Measurements from ENCODE around the gene RBM42. TPM values are rescaled to one million over a fixed set of nuclear protein-coding genes. Genes with fewer than 3 reads are reported as not detected.

RBM42 gene
- total RNA-seq, 1 donor, result 45.2 TPM

- Histone ChIP-seq H3K9me3 (ENCODE audit: low read depth, low read length) (no peaks in the 10 kb centered on the region), H3K27ac (ENCODE audit: low read depth, low read length) (no peak overlapping the region), H2AFZ (ENCODE audit: low read length) (no peak overlapping the region), H3K36me3 (ENCODE audit: insufficient read depth, low read length) (peaks cover 57% of the 10 kb centered on the region), H3K4me1 (ENCODE audit: insufficient read depth, low read length) (no peaks in the 10 kb centered on the region), H3K4me2 (ENCODE audit: insufficient read depth, low read length) (no peak overlapping the region), H3K79me2 (ENCODE audit: insufficient read depth, low read length) (peaks cover 2% of the 10 kb centered on the region), H3K27me3 (ENCODE audit: insufficient read depth, low read length) (no peaks in the 10 kb centered on the region), H4K20me1 (ENCODE audit: insufficient read depth, low read length) (peaks cover 11% of the 10 kb centered on the region), H3K4me3 (ENCODE audit: insufficient read depth, low read length) (no peak overlapping the region)
- TF ChIP-seq CTCF (IDR thresholded peaks at IDR 0.05; ENCODE audit: extremely low read depth, low read depth, low read length), result no peak
- DNase-seq (ENCODE audit: insufficient read length, low spot score, missing footprints), result no peak
These were observed 27.9 kb downstream of the RBM42 start for GRCh38 chr19:35656700-35657099.

- no peaks in the 10 kb centered on the region for H3K27me3 ChIP-seq (ENCODE audit: insufficient read depth, low read length)
- H3K9me3 ChIP-seq (ENCODE audit: low read depth, low read length), result no peaks in the 10 kb centered on the region
- H3K4me2 ChIP-seq (ENCODE audit: insufficient read depth, low read length), result no peak overlapping the region
- no peak overlapping the region for H2AFZ ChIP-seq (ENCODE audit: low read length)
- peaks cover 51% of the 10 kb centered on the region for H3K36me3 ChIP-seq (ENCODE audit: insufficient read depth, low read length)
- peak; percentile 20 for TF ChIP-seq CTCF (IDR thresholded peaks at IDR 0.05; ENCODE audit: extremely low read depth, low read depth, low read length)
- no peak overlapping the region for H3K27ac ChIP-seq (ENCODE audit: low read depth, low read length)
- DNase-seq (ENCODE audit: insufficient read length, low spot score, missing footprints), result peak; percentile 32
- no peak overlapping the region for H3K4me3 ChIP-seq (ENCODE audit: insufficient read depth, low read length)
- peaks cover 2% of the 10 kb centered on the region for H3K79me2 ChIP-seq (ENCODE audit: insufficient read depth, low read length)
- no peaks in the 10 kb centered on the region for H3K4me1 ChIP-seq (ENCODE audit: insufficient read depth, low read length)
- peaks cover 11% of the 10 kb centered on the region for H4K20me1 ChIP-seq (ENCODE audit: insufficient read depth, low read length)
These were observed 29.3 kb downstream of the RBM42 start for GRCh38 chr19:35657904-35658700.

- DNase-seq (ENCODE audit: insufficient read length, low spot score, missing footprints), result no peak
- Histone ChIP-seq H3K4me1 (ENCODE audit: insufficient read depth, low read length) (no peaks in the 10 kb centered on the region), H4K20me1 (ENCODE audit: insufficient read depth, low read length) (peaks cover 6% of the 10 kb centered on the region), H2AFZ (ENCODE audit: low read length) (no peak overlapping the region), H3K9me3 (ENCODE audit: low read depth, low read length) (no peaks in the 10 kb centered on the region), H3K4me2 (ENCODE audit: insufficient read depth, low read length) (no peak overlapping the region), H3K79me2 (ENCODE audit: insufficient read depth, low read length) (no peaks in the 10 kb centered on the region), H3K27me3 (ENCODE audit: insufficient read depth, low read length) (no peaks in the 10 kb centered on the region), H3K36me3 (ENCODE audit: insufficient read depth, low read length) (peaks cover 20% of the 10 kb centered on the region), H3K27ac (ENCODE audit: low read depth, low read length) (no peak overlapping the region), H3K4me3 (ENCODE audit: insufficient read depth, low read length) (no peak overlapping the region)
- TF ChIP-seq CTCF (IDR thresholded peaks at IDR 0.05; ENCODE audit: extremely low read depth, low read depth, low read length), result no peak
These were observed 33.1 kb downstream of the RBM42 start for GRCh38 chr19:35661995-35662340.

- H3K4me2 ChIP-seq (ENCODE audit: insufficient read depth, low read length), result no peak overlapping the region
- H3K4me3 ChIP-seq (ENCODE audit: insufficient read depth, low read length), result no peak overlapping the region
- H3K36me3 ChIP-seq (ENCODE audit: insufficient read depth, low read length), result peaks cover 3% of the 10 kb centered on the region
- H2AFZ ChIP-seq (ENCODE audit: low read length), result no peak overlapping the region
- TF ChIP-seq CTCF (IDR thresholded peaks at IDR 0.05; ENCODE audit: extremely low read depth, low read depth, low read length), result no peak
- H3K4me1 ChIP-seq (ENCODE audit: insufficient read depth, low read length), result no peaks in the 10 kb centered on the region
- H3K9me3 ChIP-seq (ENCODE audit: low read depth, low read length), result no peaks in the 10 kb centered on the region
- DNase-seq (ENCODE audit: insufficient read length, low spot score, missing footprints), result peak; percentile 22
- H3K27me3 ChIP-seq (ENCODE audit: insufficient read depth, low read length), result no peaks in the 10 kb centered on the region
- no peaks in the 10 kb centered on the region for H4K20me1 ChIP-seq (ENCODE audit: insufficient read depth, low read length)
- H3K79me2 ChIP-seq (ENCODE audit: insufficient read depth, low read length), result no peaks in the 10 kb centered on the region
- H3K27ac ChIP-seq (ENCODE audit: low read depth, low read length), result no peak overlapping the region
These were observed 35.1 kb downstream of the RBM42 start for GRCh38 chr19:35663981-35664380.

All from osteoblast (primary cell).